ENCODE measurements around the gene CHAF1A.

The CHAF1A gene

GRCh38 chr19:4414800-4415321 lies 12.4 kb downstream of the CHAF1A start:
- DNase-seq (ENCODE audit: extremely low read depth, low read depth): no peak
- TF ChIP-seq CTCF (IDR thresholded peaks at IDR 0.05; ENCODE audit: low read depth, low read length): peak; percentile 14

- no peak for DNase-seq (ENCODE audit: extremely low read depth, low read depth)
- TF ChIP-seq CTCF (IDR thresholded peaks at IDR 0.05; ENCODE audit: low read depth, low read length): no peak
These were observed 12.9 kb downstream of the CHAF1A start for GRCh38 chr19:4415352-4415751.

- no peak for TF ChIP-seq CTCF (IDR thresholded peaks at IDR 0.05; ENCODE audit: low read depth, low read length)
These were observed 13.8 kb downstream of the CHAF1A start for GRCh38 chr19:4416268-4416667.

GRCh38 chr19:4423416-4424126 lies 21.1 kb downstream of the CHAF1A start:
- no peak for DNase-seq (ENCODE audit: extremely low read depth, low read depth)
- no peak for TF ChIP-seq CTCF (IDR thresholded peaks at IDR 0.05; ENCODE audit: low read depth, low read length)

More at GRCh38 chr19:4416268-4416667, 13.8 kb downstream of the CHAF1A start:
- DNase-seq (ENCODE audit: extremely low read depth, low read depth): no peak

- peak; percentile 34 for DNase-seq (ENCODE audit: extremely low read depth, low read depth)
- TF ChIP-seq CTCF (IDR thresholded peaks at IDR 0.05; ENCODE audit: low read depth, low read length): no peak
These were observed 23.1 kb downstream of the CHAF1A start for GRCh38 chr19:4425537-4425936.

- no peak for DNase-seq (ENCODE audit: extremely low read depth, low read depth)
- no peak for TF ChIP-seq CTCF (IDR thresholded peaks at IDR 0.05; ENCODE audit: low read depth, low read length)
These were observed 26.0 kb downstream of the CHAF1A start for GRCh38 chr19:4428326-4428975.

- no peak for DNase-seq (ENCODE audit: extremely low read depth, low read depth)
- TF ChIP-seq CTCF (IDR thresholded peaks at IDR 0.05; ENCODE audit: low read depth, low read length): no peak
These were observed 26.8 kb downstream of the CHAF1A start for GRCh38 chr19:4429256-4429655.
